Measurements from ENCODE around the gene HPS1.

Gene HPS1

DNA sequence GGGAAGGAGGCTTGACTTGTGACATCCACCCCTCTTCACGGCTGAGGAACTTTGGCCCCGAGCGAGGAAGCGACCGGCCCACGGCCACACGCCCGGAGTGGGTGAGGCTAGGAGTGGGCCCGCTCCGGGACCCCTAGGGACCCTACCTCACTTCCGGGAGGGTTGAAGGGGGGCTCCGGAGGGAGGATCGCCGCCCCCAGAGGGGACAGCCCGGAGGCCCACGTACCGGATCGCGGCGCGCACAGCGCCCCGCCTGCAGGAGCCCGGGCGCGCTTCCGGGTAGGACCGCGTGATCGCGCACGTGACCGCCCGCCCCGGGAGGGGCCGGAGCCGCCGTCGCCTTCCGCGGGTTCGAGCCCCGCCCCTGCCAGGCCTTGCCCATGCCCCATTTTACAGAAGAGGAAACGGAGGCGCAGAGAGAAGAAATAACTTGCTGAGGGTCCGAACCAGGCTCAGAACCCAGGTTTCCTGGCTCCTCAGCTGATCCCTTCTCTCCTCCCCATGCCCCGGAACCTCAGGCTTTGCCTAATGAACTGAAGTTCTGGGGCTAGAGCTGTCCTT, at the start of gene HPS1:
TSS of gene HPS1 (minus strand) at position 275 of the 561 bp plus-strand sequence. CDS start 3,695 bp downstream, outside the sequence.
- peak; percentile 87 for DNase-seq

DNA sequence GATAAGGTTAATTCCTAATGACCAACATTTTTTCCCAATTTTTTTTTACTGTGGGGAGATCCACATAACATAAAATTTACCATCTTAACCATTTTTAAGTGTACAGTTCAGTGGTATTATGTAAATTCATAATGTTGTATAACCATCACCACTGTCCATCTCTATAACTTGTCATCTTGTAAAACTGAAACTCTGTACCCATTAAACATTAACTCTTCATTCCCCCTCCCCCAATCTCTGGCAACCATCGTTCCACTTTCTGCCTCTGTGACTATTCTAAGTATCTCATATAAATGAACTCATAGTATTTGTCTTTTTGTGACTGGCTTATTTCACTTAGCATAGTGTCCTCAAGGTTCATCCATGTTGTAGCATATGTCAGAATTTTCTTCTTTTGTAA, 46.0 kb upstream of the HPS1 start:
- no peak for DNase-seq

DNA sequence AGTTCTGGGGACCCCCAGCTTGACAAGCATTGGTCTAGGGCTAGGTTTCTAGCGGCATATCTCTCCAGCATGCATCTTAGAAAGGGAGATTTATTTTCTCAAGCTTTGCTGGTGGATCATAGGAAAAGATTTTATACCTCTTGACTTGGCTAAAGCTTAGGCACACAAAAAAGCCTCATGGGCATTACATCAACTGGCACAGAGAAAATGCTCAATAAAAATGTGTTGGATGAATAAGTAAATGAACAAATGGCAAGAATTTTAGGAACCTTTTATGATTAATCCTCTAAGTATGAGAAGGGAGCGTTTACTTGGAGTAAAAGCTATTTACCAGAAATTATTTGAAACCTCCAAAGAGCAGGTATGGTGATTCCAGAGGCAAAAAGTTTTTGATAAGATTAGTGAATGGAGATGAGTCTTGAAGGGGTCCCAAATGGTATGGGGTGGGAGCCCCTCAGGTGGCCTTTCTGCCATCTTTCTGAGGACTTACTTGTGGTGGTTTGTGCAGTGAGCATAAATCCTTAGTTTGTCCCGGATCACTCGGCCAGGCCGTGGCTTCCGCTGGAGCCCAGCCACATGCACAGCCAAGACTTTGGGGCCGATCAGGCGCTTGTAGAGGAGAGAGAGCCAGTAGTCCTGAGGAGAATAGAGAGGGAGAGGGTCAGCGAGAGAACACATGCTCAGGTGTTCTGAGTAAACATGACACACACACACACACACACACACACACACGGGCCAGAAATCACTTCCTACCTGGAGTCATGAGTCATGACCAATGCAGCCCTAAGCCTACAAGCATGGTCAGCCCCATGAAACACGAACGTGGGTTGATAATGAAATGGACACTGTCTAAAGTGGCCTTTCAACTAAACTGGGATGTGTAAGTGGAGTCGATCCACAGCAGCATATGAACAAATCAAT, 43.1 kb upstream of the HPS1 start:
- DNase-seq, result no peak

DNA sequence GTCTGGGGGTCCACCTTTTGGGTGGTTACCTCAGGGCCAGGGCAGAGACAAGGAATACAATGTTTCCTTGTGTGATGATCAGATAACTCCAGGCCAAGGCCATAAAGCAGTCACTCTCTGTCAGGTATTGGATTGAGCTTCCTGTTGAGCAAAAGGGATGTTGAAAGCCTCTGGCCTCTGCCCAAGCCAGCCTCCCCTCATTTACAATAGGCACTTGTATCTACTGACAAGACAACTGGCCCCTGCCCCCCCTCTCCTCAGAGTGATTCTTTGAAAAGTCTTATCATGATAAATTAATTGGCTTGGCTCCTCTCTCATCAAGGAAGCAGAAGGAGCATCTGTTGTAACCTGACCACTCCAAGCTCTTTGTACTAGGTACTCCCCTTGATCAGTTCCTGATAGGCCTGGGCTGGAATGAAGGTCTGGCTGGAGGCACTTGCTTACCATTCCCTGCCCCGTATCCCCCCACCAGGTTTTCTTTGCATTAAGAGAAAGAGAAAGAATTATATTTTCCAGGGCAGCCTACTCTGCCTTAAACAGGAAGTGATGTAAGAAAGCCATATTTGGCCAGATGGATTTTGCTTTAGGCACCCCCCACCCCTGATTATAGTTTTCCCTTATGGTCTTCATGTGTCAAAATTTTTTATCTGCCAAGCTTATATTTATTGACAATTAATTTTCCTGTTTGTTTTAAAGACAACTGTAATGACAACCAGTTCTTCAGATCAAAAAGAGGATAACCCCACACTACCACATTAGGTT, 42.1 kb upstream of the HPS1 start:
- DNase-seq, result no peak

DNA sequence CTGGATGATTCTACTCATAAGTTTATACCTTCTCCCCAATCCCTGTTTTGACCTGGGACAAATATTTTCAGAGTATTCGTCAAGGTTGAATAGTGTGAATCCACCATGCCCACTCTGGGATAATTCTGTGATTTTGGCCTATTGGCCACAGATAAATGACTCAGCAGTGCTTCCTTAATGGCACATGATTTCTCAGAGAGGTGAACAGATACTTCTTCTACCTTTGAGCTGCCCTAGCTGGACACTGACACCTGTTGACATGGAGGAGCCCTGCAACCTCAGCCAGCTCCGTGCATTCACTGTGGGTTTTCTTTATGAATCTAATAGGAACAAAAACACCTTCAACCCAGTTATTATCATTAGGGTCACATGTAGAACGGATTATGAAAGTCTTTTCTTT, 40.9 kb upstream of the HPS1 start:
- no peak for DNase-seq

DNA sequence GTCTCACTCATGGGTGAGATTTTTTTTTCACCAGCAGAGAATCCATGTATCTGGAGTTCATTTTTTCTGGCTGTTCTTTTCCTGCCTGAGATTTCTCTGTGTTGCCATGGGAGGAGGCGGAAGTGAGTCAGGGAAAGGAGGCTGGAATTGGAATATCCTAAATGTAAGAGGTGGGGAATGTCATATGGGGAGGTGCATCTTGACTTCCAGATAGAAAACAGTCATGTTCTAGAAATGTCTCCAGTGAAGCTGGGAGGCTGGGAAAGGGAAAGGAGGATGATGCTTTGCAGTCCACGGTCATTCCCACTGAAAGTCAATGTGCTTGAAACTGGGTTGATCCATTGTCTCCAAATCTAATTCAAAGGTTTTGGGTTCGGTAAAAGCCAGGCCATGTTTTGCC, 39.7 kb upstream of the HPS1 start:
- no peak for DNase-seq

DNA sequence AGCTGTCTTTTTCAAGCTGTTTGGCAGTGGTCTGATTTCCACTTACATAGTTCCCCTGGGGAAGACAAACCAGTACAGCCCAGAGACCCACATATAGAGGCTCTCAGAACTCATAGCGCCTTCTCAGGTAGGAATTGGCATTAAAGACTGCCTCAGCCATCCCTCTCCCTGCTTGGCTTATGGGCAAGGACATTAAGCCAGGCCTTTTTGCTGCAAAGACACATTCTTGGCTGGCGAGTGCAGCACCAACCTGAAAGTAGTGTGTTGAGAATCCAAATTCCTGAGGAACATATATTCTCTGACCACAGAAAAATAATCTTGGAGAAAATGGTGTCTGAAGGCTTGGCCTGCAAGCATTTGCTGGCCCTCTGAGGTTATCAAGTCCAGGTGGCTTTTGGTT, 39.2 kb upstream of the HPS1 start:
- no peak for DNase-seq

DNA sequence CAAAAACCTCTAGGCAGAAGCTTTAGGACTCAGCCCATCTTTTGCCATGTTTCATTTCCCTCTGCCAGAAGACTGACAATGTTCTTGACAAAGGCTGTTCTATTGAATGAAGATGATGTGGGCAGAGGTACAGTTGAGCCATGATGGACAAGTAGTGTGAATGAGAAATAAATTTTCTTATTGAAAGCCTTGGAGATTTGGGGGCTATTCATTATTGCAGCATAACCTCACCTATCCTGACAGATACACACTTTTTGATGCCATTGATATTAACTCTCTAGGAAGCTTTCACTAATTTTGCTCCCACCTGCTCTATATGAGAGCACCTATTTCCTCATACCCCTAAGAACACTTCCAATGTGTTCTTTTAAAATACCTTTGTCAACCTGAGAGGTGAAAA, 36.9 kb upstream of the HPS1 start:
- DNase-seq, result no peak

DNA sequence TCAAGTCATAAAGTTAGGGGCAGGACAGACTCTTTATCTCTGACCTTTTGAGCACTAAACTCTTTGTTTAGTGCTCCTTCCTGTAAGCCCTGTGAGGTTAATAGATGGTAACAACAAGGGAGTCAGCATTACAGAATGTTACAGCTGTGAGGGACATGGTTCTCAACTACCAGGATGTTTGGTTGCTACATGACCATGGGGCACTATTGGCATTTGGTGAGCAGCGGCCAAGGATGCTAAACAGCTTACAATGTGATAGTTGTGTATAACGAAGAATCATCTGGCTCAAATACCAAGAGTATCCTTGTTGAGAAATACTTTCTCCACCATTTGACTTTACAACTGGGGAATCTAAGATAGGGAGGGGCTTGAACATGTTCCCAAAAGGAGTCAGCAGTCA, 35.4 kb upstream of the HPS1 start:
- no peak for DNase-seq

DNA sequence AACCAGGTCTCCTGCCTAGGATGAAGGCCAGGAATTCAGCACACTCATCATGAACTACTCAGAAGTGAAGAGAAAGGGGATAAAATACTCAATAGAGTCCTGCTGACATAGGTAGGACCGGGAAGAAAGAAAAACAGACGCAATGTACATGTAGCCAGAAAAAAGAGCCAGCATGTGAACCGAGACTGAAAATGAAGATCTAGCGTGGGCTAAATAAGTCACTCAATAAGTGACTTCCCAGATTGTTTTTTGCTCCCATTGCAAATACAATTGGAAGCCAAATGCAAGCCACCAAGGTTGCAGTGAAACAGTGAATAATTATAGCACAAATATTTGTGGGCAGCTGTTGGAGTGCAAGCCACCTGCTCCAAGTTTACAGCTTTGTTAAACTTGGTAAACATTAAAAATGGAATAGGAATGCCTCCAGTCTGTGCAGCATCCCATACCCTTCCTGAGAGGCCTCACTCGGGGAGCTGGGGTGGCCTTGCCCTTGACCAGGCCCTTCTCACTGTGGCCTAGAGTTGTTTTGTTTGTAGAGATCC, 34.7 kb upstream of the HPS1 start:
- DNase-seq, result no peak

DNA sequence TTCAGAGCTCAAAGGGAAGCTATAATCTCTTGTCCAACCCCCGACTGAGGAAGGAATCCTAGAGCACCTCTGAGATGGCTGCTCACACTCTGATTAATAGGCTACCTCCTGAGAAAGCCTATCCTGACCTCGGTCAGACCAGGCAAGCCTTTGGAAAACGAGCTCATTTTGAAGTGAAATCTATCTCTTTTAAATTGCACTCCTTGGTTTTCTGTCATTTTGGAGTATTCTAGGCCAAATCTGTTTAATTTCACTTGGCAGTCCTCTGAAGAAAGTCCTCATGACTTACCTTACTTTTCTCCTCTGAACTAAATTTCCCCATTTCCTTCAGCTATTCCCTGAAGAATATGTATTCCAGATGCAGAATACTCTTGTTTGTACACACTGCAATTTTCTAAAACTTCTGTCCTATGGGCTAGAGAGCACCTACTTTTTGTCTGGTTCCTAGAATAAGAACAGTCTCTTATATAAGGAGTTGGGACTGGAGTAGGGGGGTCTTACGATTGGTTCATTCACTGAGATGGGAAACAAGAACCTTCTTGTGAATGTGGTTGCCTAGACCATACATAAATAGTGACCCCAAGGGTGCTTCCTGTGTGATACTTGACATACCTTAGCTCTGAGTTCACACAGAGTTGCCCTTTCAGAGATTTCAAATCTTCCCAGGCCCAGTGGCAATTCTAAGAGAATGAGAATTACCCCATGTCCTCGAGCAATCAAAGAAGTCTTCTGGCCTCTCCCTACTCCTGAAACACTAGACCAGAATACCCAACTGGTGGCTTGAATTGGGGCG, 31.9 kb upstream of the HPS1 start:
- DNase-seq, result no peak

DNA sequence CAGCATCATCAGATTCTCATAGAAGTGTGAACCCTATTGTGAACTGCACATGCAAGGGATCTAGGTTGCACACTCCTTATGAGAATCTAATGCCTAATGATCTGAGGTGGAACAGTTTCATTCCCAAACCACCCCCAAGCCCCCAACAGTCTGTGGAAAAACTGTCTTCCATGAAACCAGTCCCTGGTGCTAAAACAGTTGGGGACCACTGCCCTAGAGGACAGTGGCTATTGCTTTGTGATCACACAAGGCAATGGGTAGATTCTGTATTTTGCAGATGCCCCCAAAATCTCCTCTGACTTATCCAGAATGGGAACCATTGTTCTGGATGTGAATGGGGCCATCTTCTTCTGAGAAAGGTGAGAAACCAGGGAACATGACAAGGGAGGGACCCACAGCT, 31.1 kb upstream of the HPS1 start:
- DNase-seq, result no peak

DNA sequence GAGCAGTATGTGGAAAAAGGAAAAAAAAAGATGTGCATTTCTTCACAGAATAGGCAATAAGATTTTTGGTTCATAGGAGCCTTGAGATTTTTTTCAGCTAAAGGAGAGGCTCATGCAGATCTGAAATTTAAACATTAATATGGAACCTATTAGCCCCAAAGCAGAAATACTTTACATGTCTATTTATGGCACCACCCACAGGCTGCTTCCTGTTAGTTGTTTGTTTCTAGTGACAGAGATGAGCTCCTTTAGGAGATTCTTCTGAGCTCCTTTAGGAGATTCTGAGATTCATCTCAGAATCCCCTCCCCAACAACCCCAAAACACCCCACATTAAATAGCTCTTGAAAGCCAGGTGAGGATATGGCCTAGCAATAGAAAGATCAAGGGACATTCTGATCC, 27.9 kb upstream of the HPS1 start:
- no peak for DNase-seq

DNA sequence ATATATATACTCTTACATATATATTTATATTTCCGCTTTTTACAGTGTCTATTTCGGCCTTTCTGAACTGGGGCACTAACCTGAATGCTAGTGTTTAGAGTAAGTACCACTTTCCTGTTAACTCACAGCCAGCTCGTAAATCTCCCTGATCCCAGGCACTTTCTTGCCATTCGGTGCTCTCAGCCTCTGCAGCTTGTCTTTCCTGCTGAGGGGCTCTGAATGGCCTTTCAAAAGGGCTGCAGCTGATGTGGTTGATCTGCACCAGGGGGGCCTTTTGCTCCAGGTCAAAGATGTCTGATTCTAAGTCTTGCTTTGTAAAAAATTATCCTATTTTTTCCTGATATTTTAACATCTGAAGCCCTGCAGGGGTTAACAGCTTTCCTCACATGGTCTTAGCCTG, 25.5 kb upstream of the HPS1 start:
- DNase-seq, result no peak

DNA sequence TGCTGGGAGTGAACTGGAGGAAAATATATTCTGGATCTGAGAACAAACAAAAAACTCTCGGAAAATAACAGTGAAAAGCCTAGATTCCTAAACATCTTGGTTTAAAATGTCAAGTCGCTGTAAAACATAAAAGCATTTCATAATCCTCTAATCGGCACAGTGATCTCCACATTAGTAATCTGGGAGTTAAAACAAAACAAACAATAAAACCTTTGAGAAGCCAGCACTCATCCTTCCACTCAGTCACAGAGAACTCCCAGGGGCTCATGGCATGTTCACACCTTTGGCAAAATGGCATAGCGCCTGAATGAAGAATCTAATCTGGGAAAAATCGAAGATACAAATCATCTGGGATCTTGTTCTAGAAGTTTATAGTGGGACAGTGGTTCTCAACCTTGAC, 24.1 kb upstream of the HPS1 start:
- DNase-seq, result no peak

DNA sequence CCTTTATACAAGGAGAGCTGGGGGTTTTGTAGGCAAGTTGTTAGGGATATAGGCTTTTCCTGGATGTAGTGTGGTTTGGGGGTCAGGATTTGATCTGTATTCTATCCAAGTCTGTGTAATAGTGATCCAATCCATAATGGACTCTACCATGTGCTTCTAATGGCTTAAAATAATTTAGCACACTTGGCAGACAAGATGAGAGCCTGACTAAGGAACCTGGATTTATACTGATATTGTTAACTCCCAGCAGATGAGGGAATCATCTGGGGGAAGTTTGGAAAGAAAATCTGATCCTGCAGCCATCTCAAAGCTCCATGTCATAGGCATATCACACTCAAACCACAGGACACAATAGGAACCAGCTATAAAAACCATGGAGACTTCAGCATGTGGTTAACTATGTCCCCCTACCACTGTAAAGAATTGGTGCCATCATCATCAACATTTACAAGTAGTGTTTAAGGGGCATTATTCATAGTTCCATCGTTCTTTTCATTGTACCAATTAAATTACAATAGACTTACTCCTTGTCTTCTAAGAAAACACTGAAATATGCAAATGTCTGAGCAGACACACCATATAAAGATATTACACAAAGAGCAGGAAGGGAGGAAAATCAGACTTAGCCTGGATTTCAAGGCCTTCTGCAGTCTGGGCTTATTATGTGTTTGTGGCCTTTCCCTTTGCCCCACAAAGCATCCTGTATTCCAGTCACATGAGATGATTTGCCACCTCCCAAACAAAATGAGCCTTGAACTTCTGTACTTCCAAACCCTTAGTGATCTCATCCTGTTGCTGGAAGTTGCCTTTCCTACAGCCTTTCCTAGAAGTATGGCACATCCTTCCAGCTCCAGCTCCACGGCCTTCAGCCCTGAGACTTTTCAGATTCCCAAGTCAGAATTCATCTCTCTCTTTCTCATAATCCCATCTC, 22.5 kb upstream of the HPS1 start:
- no peak for DNase-seq

DNA sequence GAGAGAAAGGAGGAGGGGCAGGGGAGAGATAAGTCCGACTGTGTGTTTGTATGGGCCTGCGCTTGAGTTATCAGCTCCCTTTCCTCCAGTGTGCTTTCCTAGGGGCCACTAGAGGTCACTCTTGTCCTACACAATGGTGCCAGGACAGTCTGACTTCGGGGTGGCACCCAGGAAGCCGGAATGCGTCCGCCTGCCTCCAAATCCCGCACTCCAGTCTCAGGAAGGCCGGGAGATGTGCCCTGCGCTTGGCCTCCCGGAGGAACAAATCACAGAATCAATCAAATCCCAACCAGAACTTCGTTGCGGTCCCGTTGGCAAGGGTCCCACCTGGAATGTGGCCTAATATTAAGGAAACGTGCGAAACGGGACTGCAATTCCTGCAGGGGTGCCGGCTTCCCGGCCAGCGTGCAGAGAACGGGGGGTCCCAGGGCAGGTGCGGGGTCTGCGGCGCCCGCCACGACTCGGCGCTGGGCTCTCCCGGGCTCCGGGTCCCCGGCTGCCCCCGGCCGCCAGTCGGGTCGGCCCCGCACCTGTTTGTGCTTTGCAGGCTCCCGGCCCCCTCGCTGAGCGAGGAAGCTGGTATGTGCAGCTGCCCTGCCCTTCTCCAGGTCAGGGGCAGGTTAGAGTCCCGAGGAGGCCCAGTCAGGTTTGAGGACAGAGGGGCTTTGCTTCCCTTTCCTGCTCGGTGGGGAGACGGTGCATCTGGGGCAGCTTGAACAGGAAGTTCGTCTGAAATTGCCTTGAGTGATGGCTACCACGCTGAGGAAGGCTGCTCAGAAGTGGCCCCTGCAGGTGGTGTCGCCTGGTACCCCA, 21.0 kb upstream of the HPS1 start:
- DNase-seq, result peak; percentile 53

DNA sequence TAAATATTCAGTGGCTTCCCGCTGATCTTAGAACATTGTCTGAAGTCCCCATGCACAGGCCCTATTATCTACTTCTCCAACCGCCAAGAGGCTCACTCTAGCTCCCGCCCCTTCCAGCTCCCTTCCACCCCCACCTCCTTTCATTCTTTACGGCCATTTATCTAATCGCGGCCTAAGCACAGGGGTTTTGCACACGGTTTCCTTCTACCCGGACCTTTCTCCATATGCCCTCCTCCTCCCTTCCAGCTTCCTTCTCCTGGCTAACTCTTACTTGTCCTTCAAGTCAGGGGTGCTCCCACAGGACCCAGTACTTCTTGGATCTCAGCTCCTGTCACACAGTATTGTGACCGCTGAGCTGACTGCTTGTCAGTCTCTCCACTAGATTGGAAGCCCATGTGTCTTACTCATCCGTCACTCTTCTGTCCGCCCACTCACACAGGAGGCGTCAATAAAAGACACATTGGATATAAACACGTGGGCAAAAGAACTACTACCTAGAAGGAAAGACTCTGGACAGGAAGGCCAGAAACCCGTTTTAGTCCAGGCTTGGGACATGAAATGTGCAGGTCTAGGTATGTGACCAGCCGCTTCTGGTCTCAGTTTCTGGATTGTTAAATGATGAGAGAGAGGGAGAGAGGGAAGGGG, 20.2 kb upstream of the HPS1 start:
- no peak for DNase-seq

DNA sequence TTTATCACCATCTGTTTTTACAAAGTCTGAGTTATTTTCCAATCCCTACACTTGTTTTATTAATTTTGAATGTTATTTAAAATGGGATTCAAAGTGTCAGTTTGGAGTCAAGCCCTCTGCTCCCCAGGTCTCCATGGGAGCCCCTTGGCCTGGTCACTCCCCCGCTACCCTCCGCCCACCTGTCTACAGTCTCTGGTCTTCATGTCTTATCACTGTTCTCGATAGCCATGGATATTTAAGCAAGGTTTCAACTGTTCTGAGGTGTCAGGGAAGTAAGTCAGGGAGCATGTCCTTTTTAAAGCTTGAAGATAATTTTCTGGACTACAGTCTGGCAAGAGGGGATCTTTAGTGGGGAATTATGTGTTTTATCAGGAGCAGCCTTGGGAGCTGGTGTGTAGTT, 19.1 kb upstream of the HPS1 start:
- DNase-seq, result no peak

Measured in stimulated activated CD4-positive, alpha-beta T cell treated with anti-CD3 and anti-CD28 coated beads, Interleukin-4, amount 100 ng/mL, for 1 hour (primary cell).